HG03103 (cell line): Measurements from ENCODE around the gene EPHX1.

Experiments used
- ATAC-seq: cut with Tn5 transposase; IDR thresholded peaks from one replicate; pipeline ENCODE4 v1.9.1; 2021; ENCODE audit warnings: low read depth; ENCODE audit not compliant: unreplicated experiment

The EPHX1 gene

DNA sequence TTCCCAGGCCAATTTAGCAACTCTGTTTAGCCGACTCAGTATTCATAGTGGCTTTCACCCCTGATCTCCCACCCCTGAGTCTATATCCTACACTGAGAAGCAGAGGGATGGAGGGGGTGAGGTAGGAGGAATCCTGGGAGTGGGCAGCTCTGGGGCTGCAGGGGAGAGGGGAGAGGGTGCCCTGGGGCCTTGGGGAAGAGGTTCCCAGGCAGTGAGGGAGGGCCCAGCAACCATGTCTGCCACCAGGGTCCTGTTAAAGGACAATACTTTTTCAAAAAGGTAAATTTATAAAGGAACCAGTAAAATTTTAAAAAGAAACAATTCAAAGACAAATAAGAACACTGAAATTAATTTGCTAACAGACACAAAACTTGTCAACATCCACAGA is 30.3 kb downstream of the EPHX1 start:
- ATAC-seq: no peak

DNA sequence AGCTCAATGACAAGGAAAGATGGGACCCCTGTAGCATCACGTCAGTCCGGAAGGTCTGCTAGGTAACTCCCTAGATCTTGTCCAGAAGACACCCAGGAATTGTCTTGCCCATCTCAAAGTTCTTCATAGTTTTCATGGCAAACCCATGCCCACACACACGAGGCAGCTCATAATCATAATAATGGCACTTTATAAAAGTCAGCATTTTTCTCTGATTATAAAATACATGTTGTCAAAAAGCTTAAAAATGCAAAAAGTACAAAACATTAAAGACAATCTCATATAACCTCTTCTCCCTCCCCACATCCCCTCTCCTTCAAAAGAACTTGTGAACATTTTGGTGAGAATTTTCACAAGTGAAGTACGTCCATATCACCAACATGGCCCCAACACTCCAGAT is 30.8 kb downstream of the EPHX1 start:
- no peak for ATAC-seq

DNA sequence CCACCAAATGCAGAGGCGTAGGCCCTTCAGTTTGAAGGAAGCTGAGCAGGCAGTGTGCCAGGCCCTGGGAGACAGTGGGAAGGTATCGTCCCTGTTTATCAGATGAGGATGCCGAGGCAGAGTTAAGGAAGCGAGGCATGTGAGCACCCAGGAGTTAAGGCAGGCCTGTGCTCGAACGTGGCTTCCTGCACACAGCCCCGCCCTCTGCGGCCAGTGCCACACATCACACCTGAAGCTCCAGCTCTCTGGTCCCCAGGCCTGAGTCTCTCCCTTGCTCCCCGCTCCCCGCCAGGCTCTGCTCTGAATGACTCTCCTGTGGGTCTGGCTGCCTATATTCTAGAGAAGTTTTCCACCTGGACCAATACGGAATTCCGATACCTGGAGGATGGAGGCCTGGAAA is 32.1 kb downstream of the EPHX1 start:
- ATAC-seq: no peak

DNA sequence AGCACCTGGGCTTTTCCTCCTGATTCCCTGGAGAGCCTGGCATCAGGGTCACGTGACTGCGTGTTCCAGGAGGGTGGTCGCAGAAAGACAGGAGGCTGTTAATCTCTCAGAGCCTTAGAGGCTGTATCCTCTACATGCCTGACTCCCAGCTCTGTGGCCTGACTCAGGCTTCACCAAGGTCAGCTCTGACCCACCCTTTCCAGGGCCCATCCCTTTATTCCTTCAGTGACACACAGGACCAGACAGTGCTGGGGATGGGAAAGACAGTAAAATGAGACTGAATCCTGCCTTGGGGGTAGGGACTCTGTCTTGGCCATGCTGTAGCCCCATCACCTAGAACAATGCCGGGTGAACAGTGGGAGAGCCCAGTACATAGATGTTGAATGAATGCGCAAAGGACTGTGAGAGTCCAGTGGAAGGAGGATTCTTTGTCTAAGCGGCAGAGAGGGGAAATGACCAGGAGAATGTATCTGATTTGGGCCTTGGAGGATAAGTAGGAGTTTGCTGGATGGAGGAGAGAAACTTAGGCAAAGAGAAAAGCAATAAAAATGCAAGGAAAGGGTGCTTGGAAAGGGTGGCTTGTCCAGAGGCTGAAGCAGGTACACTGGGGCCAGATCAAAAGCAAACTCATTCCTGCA is 33.0 kb downstream of the EPHX1 start:
- no peak for ATAC-seq

DNA sequence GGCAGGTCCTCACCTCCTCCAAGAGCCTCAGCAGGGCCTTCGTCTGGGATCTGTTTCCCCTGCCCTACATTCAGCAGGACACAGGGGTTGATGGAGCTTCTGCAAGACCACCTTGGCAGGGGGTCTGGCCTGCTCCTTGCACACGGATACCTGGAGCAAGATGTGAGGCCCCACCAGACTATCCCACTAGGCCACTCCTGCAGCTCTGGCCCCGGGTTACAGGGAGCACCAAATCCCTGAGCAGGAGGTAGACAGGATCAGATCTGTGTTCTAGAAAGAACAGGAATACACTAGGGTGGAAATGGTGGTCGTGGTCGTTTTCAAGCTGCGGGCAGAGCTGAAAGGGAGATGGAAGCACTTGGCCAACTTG is 33.5 kb downstream of the EPHX1 start:
- ATAC-seq: no peak

DNA sequence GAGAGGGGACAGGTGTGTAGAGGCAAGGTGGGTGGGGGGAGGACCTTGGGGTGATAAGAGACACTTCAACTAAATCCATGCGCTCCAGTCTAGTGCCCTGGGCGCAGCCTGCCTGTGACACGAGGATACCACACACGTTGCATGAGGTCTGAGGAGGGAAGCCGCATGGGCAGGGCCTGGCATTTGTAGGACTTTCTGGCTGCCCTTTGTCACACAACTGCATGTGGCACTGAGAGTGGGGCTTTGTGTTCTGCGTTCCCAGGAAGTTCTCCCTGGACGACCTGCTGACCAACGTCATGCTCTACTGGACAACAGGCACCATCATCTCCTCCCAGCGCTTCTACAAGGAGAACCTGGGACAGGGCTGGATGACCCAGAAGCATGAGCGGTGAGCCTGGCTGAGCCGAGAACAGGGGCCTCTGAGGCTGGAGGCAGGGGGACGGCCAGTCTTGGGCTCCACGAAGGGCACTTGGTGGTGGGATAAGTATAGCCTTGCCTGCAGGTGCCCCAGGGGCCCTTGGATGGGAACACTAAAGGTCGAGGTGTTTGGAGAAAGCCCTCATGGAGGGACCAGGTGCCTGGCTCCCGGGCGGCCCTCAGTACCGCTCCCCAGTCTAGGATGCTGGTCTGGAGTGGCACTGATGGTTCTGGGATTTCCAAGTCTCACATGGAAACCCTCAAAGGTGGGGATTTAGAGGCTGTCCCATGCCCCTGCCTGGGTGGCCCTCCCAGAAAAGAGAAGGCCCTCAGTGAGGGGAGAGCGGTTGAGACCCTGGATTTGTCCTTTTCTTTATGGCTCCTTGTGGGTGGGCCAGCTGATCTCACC is 34.5 kb downstream of the EPHX1 start:
- no peak for ATAC-seq

DNA sequence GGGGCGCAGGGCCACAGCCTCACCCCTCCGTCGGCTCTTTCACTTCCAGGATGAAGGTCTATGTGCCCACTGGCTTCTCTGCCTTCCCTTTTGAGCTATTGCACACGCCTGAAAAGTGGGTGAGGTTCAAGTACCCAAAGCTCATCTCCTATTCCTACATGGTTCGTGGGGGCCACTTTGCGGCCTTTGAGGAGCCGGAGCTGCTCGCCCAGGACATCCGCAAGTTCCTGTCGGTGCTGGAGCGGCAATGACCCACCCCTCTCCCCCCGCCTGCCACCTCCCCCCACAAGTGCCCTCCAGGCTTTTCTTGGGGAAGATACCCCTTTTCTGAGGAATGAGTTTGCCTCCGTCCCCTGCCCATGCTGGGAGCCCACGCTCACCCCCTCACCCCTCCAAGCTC is 35.2 kb downstream of the EPHX1 start:
- ATAC-seq: no peak

DNA sequence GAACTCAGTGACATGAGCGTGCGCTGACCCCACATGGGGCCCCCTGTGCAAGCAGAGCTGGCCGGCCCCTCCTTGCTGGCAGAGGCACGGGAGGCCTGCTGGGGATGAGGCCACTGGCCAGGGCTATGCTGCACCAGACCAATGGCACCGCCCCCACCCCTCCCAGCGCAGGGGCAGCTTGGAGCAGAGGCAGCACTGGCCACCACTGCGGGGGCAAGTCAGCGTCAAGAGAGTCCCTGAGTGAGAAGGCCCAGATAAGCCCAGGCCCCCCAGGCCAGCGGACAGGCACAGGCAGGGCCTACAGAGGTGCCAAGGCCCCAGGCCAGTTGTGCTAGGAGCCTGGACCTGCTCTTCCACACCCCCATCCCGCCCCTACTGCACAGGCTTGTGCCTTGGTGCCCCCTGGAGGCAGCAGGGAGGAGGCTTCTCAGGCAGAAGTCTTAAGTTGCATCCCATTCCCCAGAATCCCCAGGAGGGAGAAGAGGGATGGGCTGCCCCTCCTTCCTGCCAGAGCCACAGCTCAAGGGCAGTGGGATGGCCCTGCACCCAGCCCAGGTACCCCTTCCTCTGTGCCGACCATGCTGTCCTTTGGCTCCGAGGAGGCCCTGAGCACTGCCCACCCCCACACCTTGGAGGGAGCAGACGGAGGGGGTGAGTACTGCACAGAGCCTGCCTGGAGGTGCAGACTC is 35.8 kb downstream of the EPHX1 start:
- ATAC-seq: no peak

DNA sequence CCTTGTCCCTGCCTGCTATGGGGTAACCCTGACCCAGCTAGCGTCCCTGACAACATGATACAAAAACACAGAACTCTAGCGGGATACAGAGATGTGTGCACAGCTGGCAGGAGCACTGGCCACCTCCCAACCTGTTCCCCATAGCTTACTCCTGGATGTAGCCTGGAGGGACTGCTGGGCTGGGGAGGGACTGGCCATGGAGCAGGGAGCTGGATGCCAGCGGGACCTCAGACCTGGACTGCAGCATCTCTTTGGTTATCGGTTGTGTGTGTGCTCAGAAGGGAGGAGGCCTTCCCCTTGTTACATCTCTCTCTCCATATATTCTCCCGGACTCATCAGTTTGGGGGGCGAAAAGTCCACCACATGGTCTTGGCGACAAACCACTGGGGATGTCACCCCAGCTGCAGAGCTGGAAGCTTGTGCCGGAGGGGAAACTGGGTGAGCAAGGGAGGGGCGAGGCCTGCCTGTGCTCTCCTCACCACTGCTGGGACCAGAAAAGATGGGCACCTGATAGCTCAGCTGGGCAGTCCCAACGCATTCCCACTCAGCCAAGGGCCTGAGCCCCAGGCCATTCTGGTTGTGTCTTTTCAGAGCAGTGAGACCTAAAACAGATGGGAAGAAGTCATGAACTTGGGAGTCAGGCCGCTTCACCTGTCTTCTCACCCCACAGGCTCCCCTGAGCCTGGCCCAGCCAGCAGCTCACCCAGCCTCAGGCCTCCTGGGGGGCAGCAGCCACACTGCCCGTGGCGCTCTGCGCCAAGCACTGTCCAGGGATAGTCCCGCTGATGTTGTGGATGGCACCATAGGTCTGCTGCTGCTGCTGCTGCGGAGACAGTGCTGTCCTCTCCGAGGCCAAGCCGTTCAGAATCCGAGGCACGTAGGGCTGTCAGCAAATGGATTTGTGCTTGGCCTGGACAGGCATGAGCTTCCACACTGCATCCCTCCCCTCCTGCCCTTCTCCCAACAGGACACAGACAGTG is 36.7 kb downstream of the EPHX1 start:
- no peak for ATAC-seq

DNA sequence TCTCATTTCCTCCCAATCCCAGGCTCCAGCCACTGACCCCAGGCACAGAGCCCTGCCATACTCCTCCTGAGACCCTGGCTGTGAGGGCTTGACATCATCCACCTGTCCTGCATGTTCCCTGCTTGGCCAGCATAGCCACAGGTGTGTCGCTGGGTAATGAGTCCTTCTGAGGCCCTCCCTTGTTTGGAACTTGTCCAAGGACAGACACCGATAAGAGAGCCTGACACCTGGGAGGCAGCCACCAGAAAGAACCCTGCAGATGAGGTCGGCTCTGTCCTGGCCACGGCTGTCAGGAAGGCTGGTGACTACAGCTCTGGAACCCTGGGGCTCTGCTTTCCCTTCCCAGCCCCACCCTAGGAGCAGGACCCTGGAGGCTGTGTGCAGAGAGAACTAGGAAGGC is 37.7 kb downstream of the EPHX1 start:
- peak; percentile 4 for ATAC-seq

DNA sequence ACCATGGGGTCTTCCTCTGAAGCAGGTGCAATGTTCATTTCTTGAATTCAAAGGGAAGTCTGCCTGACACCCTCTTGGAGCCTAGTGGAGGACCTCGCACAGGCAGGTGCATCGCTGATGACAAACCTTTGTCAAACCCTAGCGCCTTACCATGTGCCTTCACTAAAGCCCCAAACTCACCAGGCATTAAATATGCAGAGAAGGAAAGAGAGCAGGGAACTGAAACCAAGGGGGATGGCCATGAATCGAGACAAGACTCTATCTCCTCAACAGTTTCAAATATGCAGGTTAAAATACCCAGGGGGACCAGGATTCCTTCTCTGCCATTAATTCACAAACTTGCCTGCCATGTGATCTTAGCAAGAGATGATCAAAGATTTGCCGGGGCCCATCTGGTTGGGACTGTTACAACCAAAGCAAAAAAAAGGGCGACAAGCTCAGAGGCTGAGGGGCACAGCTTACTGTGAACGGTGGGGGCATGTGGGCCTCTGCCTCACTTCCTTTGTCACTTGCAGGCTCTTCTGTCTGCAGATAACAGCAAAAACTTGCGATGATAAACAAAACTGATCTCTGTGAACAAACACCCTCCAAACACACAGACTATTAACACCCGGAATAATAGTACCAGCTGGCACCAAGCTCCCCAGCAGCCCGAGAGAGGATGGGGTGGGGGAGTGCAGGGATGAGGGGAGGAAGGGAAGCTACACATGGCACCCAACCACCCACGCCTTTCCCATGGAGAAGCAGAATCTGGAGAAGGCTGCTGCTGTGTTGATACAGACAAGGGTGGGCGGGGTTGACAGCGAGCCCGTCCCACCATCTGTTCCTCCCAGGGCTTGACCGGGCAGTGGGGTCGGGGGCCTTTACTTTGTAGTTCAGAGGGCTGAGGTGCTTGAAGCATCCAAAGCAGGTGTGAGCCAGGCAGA is 38.4 kb downstream of the EPHX1 start:
- peak; percentile 72 for ATAC-seq

DNA sequence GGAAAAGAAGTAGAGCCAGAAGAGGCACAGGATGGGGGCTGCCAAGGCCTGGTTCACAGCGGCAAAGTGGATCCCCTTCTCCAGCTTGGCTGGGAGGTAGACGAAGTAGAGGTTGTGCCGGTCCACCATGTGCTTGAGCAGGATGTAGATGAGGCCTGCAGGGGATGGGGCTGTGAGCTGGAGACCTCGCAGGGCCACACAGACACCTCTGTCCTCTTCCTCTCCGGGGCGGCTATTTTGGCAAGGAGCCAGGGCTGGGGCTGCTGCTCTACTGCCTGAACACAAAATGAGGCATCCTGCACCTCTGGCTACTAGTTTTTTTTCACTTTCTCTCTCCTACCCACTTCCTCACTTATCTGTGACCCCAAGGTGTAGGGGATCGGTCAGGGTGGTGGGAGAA is 40.0 kb downstream of the EPHX1 start:
- ATAC-seq: no peak

DNA sequence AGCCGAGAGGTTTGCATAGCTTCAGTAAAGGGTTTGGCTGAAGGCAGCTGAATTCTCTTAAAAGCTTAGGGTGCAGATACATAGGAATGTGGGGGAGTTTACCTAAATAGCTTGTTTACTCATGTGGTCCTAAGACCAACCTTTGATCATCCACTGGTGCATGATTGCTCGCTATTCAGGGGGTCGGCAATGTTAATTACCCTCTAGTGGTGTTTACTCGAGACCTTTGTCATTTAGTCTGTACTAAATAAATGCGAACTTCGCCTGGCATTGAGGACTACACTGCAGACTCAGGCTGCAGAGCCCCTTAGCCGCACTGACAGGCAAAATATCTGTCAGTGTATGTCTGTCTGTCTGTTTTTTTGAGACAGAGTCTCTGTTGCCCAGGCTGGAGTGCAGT is 40.4 kb downstream of the EPHX1 start:
- ATAC-seq: no peak

DNA sequence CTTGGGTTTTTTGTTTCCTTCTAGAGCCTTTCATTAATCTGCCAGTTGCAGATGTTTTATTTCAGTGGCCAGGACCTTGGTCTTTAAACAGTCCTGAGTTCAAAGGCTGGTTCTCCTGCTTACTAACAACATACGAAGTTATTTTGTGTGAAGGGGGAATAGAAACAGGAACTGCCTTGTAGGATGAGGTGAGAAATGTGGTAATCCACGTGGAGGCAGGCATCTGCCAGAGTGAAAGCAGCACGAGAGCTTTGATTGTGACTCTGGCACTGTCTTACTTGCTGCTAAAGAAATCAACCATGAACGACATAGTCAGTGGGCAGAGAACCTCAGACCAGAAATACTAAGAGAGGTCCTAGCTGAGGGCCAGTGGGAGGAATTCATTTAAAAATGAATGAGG is 41.9 kb downstream of the EPHX1 start:
- ATAC-seq: peak; percentile 40

DNA sequence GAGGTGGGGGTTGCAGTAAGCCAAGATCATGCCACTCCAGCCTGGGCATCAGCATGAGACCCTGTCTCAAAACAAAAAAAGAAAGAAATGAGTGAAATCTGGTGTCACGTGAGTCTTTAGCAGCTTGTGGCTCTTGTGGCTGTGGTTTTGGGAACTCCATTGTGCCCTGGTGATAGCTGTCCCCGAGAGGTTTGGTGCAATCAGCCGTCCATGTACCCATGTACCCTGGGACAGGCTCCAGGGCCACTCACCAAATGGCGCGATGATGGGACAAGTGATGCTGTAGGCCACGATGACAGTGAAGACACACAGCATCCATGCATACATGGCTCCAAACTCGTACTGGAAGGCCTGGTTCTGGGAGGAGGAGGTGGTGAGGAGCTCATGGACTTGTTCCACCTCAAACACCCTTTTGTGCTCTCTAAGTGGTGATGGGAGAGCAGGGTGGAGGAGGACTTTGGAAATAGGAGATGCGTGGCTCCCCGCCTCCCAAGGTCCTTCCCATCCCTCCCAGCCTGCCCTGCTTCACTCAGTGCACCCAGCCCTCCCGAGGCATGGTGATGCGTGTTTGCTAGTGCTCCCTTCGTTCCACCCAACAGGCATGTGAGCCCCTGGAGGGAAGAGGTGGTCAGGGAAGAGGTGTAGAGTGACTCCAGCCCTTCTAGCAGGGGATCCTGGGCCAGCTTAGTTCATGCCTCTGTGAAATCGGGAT is 42.6 kb downstream of the EPHX1 start:
- ATAC-seq: no peak

DNA sequence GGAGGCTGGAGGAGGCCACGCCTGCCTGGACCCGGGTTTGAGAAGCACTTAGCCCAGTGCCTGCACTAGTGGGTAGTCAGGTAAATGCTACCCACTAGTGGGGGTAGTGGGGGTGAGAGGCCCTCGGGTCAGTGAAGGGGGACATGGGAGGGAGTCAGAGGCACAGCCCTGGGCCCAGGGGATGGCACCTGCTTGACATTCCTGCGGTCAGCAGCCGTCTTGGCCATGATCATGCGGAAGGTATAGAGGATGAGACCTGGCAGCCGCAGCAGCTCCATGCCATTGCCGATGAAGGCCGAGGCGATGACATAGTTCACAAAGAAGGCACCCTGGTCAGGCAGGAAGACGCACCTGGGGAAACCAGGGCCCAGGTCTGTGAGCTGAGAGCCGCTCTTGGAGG is 43.5 kb downstream of the EPHX1 start:
- ATAC-seq: no peak

DNA sequence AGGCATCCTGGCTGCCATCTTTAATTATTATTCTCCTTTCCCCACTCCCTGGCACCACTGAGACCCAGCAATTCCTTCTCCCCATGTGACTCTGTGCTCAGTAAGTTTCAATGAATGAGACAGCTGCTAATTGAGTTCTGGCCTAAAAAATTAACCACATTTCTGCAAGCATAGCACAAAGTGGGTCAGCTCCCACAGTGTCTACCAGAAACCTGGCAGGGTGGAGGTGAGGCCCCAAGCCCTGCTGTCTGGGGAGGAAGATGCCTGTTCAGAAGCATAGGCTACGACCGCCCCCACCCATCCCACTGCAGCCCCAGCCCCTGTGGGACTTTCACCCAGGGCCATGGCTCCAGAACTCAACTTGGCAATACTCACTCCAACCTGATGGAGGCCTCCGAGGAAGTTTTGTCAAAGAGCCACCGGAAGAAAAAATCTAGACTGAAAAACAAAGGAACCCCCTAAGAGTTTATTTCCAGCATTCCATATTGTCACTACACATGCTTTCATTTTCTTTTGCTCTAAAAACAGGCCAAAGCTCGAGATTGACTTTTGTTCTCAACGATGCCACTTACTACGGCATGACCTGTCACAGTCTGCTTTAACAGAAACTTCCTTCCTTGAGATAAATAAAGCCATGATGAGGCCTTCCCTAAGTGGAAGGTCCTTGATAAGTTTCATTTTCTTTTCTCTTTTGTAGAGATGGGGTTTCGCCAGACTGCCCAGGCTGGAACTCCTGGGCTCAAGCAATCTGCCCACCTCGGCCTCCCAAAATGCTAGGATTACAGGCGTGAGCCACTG is 45.8 kb downstream of the EPHX1 start:
- ATAC-seq: no peak

DNA sequence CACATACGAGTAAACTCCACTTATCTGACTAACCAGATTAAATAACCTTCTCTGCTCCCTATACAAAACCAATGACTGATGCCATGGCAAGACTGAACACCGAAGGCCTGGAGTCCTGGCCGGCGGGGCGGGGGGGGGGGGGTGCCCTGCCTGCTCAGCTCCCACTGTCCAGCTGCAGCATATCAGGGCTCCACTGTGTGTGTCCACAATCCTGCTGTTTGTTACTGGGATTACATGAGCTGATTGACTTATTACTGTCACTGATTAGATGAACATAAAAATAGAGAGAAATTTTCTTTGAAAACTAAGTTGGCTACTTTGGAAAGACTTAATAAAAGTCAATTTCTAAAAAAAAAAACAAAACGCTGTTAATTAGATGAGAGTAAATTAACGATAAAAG is 47.3 kb downstream of the EPHX1 start:
- ATAC-seq: no peak
